ENCODE data around the gene STMP1. TPM values are rescaled to one million over a fixed set of nuclear protein-coding genes. Genes with fewer than 3 reads are reported as not detected.

STMP1 gene
- total RNA-seq, 4 donors from 2014 or later: 4.4 to 28.5 (median 23.1) TPM

DNA sequence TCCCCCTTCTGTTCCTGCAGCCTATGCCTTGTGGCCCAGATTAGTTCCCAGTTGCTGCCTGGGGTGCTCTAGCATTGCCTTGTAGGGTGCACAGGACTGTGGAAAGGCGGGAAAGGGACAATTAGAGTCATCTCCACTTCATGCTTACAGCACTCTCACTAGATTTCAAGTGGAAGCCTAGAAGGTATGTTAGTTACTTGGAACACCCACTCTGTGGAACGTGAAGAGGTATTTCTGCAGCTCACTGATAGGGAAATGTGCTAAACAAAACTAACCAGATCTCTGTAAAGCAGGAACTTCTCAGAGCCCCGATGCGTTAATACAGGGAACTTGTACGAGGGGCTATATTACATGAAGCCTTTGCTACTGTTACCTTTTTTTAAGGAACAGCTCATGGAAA lies 19.4 kb downstream of the STMP1 start:
- Histone ChIP-seq H3K9me3 (no peaks in the 10 kb centered on the region), H3K27ac (no peak overlapping the region), H3K27me3 (no peaks in the 10 kb centered on the region), H3K36me3 (no peaks in the 10 kb centered on the region), H3K4me3 (no peak overlapping the region), H3K4me1 (no peaks in the 10 kb centered on the region)
- intact Hi-C loops (cut with DNase I; ENCODE audit: low total_unique reads): no loop called here
- TF ChIP-seq POLR2A (IDR thresholded peaks at IDR 0.05): no peak
- TF ChIP-seq, protein P1, sequence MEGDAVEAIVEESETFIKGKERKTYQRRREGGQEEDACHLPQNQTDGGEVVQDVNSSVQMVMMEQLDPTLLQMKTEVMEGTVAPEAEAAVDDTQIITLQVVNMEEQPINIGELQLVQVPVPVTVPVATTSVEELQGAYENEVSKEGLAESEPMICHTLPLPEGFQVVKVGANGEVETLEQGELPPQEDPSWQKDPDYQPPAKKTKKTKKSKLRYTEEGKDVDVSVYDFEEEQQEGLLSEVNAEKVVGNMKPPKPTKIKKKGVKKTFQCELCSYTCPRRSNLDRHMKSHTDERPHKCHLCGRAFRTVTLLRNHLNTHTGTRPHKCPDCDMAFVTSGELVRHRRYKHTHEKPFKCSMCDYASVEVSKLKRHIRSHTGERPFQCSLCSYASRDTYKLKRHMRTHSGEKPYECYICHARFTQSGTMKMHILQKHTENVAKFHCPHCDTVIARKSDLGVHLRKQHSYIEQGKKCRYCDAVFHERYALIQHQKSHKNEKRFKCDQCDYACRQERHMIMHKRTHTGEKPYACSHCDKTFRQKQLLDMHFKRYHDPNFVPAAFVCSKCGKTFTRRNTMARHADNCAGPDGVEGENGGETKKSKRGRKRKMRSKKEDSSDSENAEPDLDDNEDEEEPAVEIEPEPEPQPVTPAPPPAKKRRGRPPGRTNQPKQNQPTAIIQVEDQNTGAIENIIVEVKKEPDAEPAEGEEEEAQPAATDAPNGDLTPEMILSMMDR (IDR thresholded peaks at IDR 0.05): no peak
- no peak for DNase-seq

GRCh38 chr7:135682191-135682590 lies 19.9 kb downstream of the STMP1 start:
- no peaks in the 10 kb centered on the region for H3K27me3 ChIP-seq
- intact Hi-C loops (cut with DNase I; ENCODE audit: low total_unique reads): no loop called here
- H3K36me3 ChIP-seq: no peaks in the 10 kb centered on the region
- H3K9me3 ChIP-seq: no peaks in the 10 kb centered on the region
- no peak overlapping the region for H3K4me3 ChIP-seq
- no peak overlapping the region for H3K27ac ChIP-seq
- DNase-seq: no peak
- TF ChIP-seq, protein P1 (IDR thresholded peaks at IDR 0.05): no peak
- no peak for TF ChIP-seq POLR2A (IDR thresholded peaks at IDR 0.05)
- no peaks in the 10 kb centered on the region for H3K4me1 ChIP-seq

GRCh38 chr7:135683609-135684008 lies 21.3 kb downstream of the STMP1 start:
- no peak overlapping the region for H3K27ac ChIP-seq
- intact Hi-C loops (cut with DNase I; ENCODE audit: low total_unique reads): no loop called here
- no peaks in the 10 kb centered on the region for H3K9me3 ChIP-seq
- no peak for DNase-seq
- no peaks in the 10 kb centered on the region for H3K27me3 ChIP-seq
- no peaks in the 10 kb centered on the region for H3K36me3 ChIP-seq
- TF ChIP-seq, protein P1 (IDR thresholded peaks at IDR 0.05): no peak
- TF ChIP-seq POLR2A (IDR thresholded peaks at IDR 0.05): no peak
- H3K4me1 ChIP-seq: no peaks in the 10 kb centered on the region
- no peak overlapping the region for H3K4me3 ChIP-seq

DNA sequence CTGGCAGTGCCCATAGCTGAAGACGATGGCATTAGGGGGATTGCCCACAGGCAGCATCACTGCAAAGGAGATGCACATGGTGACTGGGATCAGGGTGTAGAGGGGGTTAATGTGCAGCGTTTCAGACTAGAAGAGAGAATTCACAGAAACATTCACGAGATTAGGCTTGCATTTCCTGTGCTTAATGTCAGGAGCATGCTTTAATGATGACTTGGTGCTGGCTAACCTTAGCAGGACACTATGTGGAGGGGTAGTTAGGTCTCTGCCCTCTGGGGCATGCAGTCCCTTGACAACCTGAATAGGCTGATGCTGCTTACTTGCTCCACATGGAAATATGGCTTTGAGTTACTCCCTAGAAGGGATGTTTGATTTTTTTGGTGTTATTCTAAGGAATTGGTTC lies 21.8 kb downstream of the STMP1 start:
- DNase-seq: no peak
- no peaks in the 10 kb centered on the region for H3K27me3 ChIP-seq
- no peaks in the 10 kb centered on the region for H3K36me3 ChIP-seq
- TF ChIP-seq, protein P1 (IDR thresholded peaks at IDR 0.05): no peak
- no peak for TF ChIP-seq POLR2A (IDR thresholded peaks at IDR 0.05)
- H3K4me3 ChIP-seq: no peak overlapping the region
- intact Hi-C loops (cut with DNase I; ENCODE audit: low total_unique reads): no loop called here
- H3K27ac ChIP-seq: no peak overlapping the region
- no peaks in the 10 kb centered on the region for H3K4me1 ChIP-seq
- H3K9me3 ChIP-seq: no peaks in the 10 kb centered on the region

DNA sequence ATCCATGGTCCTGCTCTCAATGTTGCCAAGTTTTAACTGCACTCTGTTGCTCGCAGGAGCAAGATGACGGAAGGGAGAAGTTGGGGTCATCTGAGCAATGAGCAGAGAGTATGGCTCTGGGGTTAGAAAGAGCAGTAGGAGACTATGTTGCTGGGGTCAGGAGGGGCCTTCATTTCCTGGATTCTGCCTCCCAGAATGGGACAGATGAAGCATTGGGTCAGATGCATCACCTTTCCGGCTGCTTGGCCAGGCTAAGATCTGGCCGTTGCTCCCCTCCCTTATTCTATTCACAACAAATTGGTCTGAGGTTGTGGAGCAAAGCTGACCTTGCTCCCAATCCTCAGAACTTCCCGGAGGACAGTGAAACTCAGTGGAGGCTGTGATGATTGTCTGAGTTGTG lies 22.4 kb downstream of the STMP1 start:
- no peaks in the 10 kb centered on the region for H3K36me3 ChIP-seq
- H3K4me3 ChIP-seq: no peak overlapping the region
- TF ChIP-seq, protein P1 (IDR thresholded peaks at IDR 0.05): no peak
- no peak overlapping the region for H3K27ac ChIP-seq
- no peak for DNase-seq
- H3K9me3 ChIP-seq: no peaks in the 10 kb centered on the region
- H3K4me1 ChIP-seq: no peaks in the 10 kb centered on the region
- intact Hi-C loops (cut with DNase I; ENCODE audit: low total_unique reads): no loop called here
- H3K27me3 ChIP-seq: no peaks in the 10 kb centered on the region

Data from uterus (tissue), 4 donors.